Measurements from ENCODE around the gene CDYL.

Gene CDYL

DNA sequence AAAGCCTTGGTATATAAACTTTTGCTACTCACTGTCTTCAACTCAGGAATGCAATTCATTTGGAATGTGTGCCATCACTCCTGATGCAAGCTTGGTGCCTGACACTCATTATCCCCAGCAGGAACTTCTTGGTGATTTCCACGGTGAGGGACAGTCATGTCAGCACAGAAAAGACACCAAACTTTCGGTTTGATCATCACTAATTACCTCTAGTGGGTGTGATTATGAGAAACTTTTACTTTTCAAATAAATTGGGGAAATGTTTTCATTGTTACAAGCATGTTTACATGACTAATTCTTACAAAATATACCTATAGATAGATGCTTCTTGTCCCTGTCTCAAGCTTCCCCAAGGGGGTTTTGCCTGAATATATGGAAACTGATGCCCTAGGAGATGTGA lies 186.7 kb downstream of the CDYL start:
- H3K9ac ChIP-seq: no peak overlapping the region
- no peak overlapping the region for H3K4me3 ChIP-seq
- no peaks in the 10 kb centered on the region for H3K9me3 ChIP-seq
- no peaks in the 10 kb centered on the region for H3K27me3 ChIP-seq
- no peaks in the 10 kb centered on the region for H4K20me1 ChIP-seq
- TF ChIP-seq Cebpa-rat (IDR thresholded peaks at IDR 0.05): no peak
- H3K4me1 ChIP-seq: no peaks in the 10 kb centered on the region
- no peak overlapping the region for H3K27ac ChIP-seq
- H3K4me2 ChIP-seq: no peak overlapping the region
- H3K36me3 ChIP-seq: no peaks in the 10 kb centered on the region

GRCh38 chr6:4964675-4965561 lies 188.7 kb downstream of the CDYL start:
- Histone ChIP-seq H3K36me3 (no peaks in the 10 kb centered on the region), H4K20me1 (no peaks in the 10 kb centered on the region), H3K27me3 (no peaks in the 10 kb centered on the region), H3K4me2 (no peak overlapping the region), H3K4me1 (no peaks in the 10 kb centered on the region), H3K4me3 (no peak overlapping the region), H3K9me3 (no peaks in the 10 kb centered on the region), H3K9ac (no peak overlapping the region), H3K27ac (no peak overlapping the region)
- no peak for TF ChIP-seq Cebpa-rat (IDR thresholded peaks at IDR 0.05)

DNA sequence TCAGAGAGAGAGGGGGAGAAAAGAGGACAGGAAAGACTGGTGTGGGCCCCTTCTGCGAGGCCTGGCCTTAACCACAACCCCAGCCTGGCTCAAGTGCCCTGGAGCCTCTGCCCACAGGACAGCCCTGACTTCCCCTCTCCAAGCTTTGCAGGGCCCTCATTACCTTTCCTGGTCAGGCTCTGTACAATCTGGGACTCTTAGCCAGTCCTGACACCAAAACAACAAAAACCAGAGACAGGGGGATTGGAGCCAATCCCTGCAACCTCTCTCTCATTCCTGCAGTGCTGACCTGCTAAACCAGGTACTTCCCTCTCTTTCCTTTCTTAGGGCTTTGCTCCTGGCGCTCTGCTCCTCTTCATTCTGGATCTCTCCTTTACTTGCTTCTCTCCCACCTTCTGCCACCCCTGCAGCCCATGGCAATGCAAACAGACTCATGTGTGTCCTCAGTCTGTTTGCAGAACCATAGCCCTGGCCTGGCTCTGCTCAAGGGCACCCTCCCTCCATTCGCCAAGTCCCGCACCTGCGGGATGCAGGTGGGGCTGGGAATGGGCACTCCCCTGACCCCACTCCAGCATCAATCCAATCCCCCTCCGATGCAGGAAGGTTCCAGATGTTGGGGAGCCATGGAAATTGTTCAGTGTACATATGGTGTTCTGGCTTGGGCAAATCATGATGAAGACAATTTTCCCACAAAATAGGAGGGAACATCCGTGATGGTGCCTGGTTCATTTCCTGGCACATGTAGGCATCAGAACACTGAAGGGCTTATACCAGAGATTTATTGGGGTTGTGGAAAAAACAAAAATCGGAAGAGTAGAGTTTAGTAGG lies 189.6 kb downstream of the CDYL start:
- Histone ChIP-seq H3K27me3 (no peaks in the 10 kb centered on the region), H3K4me1 (no peaks in the 10 kb centered on the region), H3K9ac (no peak overlapping the region), H3K4me3 (no peak overlapping the region), H3K27ac (no peak overlapping the region), H4K20me1 (no peaks in the 10 kb centered on the region), H3K9me3 (no peaks in the 10 kb centered on the region), H3K4me2 (no peak overlapping the region), H3K36me3 (no peaks in the 10 kb centered on the region)
- TF ChIP-seq Cebpa-rat (IDR thresholded peaks at IDR 0.05): no peak

- Histone ChIP-seq H3K27me3 (no peaks in the 10 kb centered on the region), H3K9ac (no peak overlapping the region), H3K36me3 (no peaks in the 10 kb centered on the region), H3K27ac (no peak overlapping the region), H3K4me3 (no peak overlapping the region), H3K9me3 (no peaks in the 10 kb centered on the region), H4K20me1 (no peaks in the 10 kb centered on the region), H3K4me2 (no peak overlapping the region), H3K4me1 (no peaks in the 10 kb centered on the region)
- TF ChIP-seq Cebpa-rat (IDR thresholded peaks at IDR 0.05): no peak
These were observed 191.3 kb downstream of the CDYL start for GRCh38 chr6:4967301-4968030.

- H3K9ac ChIP-seq: no peak overlapping the region
- no peak overlapping the region for H3K4me2 ChIP-seq
- TF ChIP-seq Cebpa-rat (IDR thresholded peaks at IDR 0.05): no peak
- no peaks in the 10 kb centered on the region for H3K9me3 ChIP-seq
- H3K27me3 ChIP-seq: no peaks in the 10 kb centered on the region
- H3K27ac ChIP-seq: no peak overlapping the region
- no peaks in the 10 kb centered on the region for H3K36me3 ChIP-seq
- H3K4me3 ChIP-seq: no peak overlapping the region
- H4K20me1 ChIP-seq: no peaks in the 10 kb centered on the region
- no peaks in the 10 kb centered on the region for H3K4me1 ChIP-seq
These were observed 193.5 kb downstream of the CDYL start for GRCh38 chr6:4969609-4970285.

- Histone ChIP-seq H3K4me1 (no peaks in the 10 kb centered on the region), H3K4me2 (no peak overlapping the region), H3K4me3 (no peak overlapping the region), H3K27me3 (no peaks in the 10 kb centered on the region), H3K36me3 (no peaks in the 10 kb centered on the region), H3K9ac (no peak overlapping the region), H4K20me1 (no peaks in the 10 kb centered on the region), H3K9me3 (no peaks in the 10 kb centered on the region), H3K27ac (no peak overlapping the region)
- TF ChIP-seq Cebpa-rat (IDR thresholded peaks at IDR 0.05): no peak
These were observed 194.7 kb downstream of the CDYL start for GRCh38 chr6:4970739-4971395.

DNA sequence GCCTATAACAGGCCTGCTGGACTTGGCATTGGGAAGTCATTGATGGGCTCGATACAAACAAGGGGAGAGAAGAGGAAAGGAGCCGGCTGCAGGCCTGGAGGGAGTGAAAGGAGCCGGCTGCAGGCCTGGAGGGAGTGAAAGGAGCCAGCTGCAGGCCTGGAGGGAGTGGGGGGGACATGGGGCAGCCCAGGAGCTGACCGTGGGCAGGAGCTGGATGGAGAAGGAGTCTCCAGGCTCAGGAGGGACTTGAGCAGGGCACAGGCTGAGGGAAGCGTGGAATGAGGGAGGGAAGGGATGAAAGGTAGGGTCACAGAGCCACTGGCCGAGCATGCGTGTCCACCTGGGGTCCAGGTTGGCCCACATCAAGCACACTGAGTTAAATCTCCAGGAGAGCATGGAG lies 195.6 kb downstream of the CDYL start:
- Histone ChIP-seq H3K9ac (no peak overlapping the region), H3K36me3 (no peaks in the 10 kb centered on the region), H3K4me3 (no peak overlapping the region), H3K4me1 (no peaks in the 10 kb centered on the region), H3K27me3 (no peaks in the 10 kb centered on the region), H4K20me1 (no peaks in the 10 kb centered on the region), H3K27ac (no peak overlapping the region), H3K4me2 (no peak overlapping the region), H3K9me3 (no peaks in the 10 kb centered on the region)
- no peak for TF ChIP-seq Cebpa-rat (IDR thresholded peaks at IDR 0.05)

- Histone ChIP-seq H4K20me1 (no peaks in the 10 kb centered on the region), H3K9me3 (no peaks in the 10 kb centered on the region), H3K36me3 (no peaks in the 10 kb centered on the region), H3K27ac (no peak overlapping the region), H3K4me3 (no peak overlapping the region), H3K4me1 (no peaks in the 10 kb centered on the region), H3K9ac (no peak overlapping the region), H3K27me3 (no peaks in the 10 kb centered on the region), H3K4me2 (no peak overlapping the region)
- no peak for TF ChIP-seq Cebpa-rat (IDR thresholded peaks at IDR 0.05)
These were observed 196.2 kb downstream of the CDYL start for GRCh38 chr6:4972438-4972837.

GRCh38 chr6:4973415-4973814 lies 197.2 kb downstream of the CDYL start:
- Histone ChIP-seq H3K27ac (no peak overlapping the region), H3K9ac (no peak overlapping the region), H3K9me3 (peaks cover 5% of the 10 kb centered on the region; the same call in 1 of the 2 replicates), H4K20me1 (no peaks in the 10 kb centered on the region), H3K4me2 (no peak overlapping the region), H3K27me3 (no peaks in the 10 kb centered on the region), H3K4me1 (no peaks in the 10 kb centered on the region), H3K4me3 (no peak overlapping the region), H3K36me3 (no peaks in the 10 kb centered on the region)
- no peak for TF ChIP-seq Cebpa-rat (IDR thresholded peaks at IDR 0.05)
